Measurements from ENCODE around the gene KCTD21. TPM values are rescaled to one million over a fixed set of nuclear protein-coding genes. Genes with fewer than 3 reads are reported as not detected.

KCTD21 gene
- total and polyA plus RNA-seq, 10 of the 15 experiments (the other 5 are each of a cell fraction or from before 2014, with no cell fraction given), result 0.63 to 5.4 (median 3.6) TPM

DNA sequence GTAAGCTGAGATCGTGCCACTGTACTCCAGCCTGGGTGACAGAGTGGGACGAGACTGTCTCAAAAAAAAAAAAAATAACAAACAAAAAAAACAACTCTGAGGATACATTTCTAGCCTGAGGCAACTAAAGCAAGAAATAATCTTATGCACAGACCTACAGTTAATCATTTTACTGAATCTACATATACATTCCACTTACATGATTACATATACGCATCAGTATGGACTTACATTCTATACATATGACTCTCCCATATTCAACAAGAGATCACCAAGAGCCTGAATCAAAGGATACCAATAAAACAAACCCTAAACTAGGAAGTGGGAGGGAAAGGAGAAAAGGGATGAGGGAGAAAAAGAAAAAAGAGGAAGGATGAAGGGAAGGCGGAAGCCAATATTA is 50.1 kb downstream of the KCTD21 start:
- Histone ChIP-seq H3K79me2 (ENCODE audit: control insufficient read depth, insufficient read depth, low read length) (peaks cover 31% of the 10 kb centered on the region), H3K9me3 (replicated peaks; ENCODE audit: control insufficient read depth, insufficient read depth, low read length) (no peaks in the 10 kb centered on the region; the same call in 2 of the 3 replicates), H3K4me2 (ENCODE audit: control insufficient read depth, insufficient read depth) (peak overlapping the region; percentile 98), H3K4me1 (ENCODE audit: control insufficient read depth, insufficient read depth, low read length) (peaks cover 10% of the 10 kb centered on the region), H2AFZ (ENCODE audit: control insufficient read depth, low read depth, low read length) (no peak overlapping the region; the same call in 1 of the 2 replicates), H3K4me3 (peak overlapping the region; percentile 88), H3K9ac (ENCODE audit: control insufficient read depth, insufficient read depth, low read length) (peak overlapping the region; percentile 91; the same call in 1 of the 2 replicates), H3K36me3 (ENCODE audit: control insufficient read depth in 2 of 2, insufficient read depth in 2 of 2, low read length in 1 of 2) (peaks cover 0 to 4% of the 10 kb centered on the region in 2 experiments; a peak in 1 of 4 replicates), H3K27ac (ENCODE audit: control insufficient read depth, insufficient read depth) (peak overlapping the region; percentile 82), H4K20me1 (ENCODE audit: control insufficient read depth, insufficient read depth) (no peaks in the 10 kb centered on the region), H3K27me3 (replicated peaks in 1 of 2; ENCODE audit: control insufficient read depth in 2 of 2, insufficient read depth in 2 of 2, low read length in 1 of 2) (no peaks in the 10 kb centered on the region)
- intact Hi-C loops (cut with micrococcal nuclease; ENCODE audit: unreplicated experiment), result loop anchor here (2.0 to 5.0 kb wide), 3 partner anchors 59 to 424 kb away; partner anchors contain the start of gene NDUFC2
- ATAC-seq (no peak), DNase-seq (ENCODE audit: low read depth, low spot score) (no peak), FAIRE-seq (no peak)
- RAD21 ChIA-PET (ENCODE audit: unreplicated experiment), result interaction anchor here (1.9 to 2.1 kb wide), 3 partner anchors 51 to 143 kb away, joined by 5 to 9 read pairs (median 8); partner anchors contain the start of genes INTS4, KCTD21, NDUFC2 and USP35
- no TSS peak for BruUV-seq (replicated peaks)
- in situ Hi-C loops (cut with MboI), result no loop called here
- CTCF ChIA-PET, result interaction anchor here (1.0 to 1.5 kb wide), 3 partner anchors 9 to 90 kb away, joined by 3 to 6 read pairs (median 4); partner anchors contain the start of gene NDUFC2
- SMC1A ChIA-PET (ENCODE audit: uncharacterized antibody, unreplicated experiment), result interaction anchor here (1.3 to 3.8 kb wide), 3 partner anchors 51 to 395 kb away, joined by 3 to 21 read pairs (median 20); partner anchors contain the start of genes KCTD21, NDUFC2 and USP35
- TF ChIP-seq BRCA1 (IDR thresholded peaks at IDR 0.05; ENCODE audit: low read depth, low read length) (no peak), IKZF2 (IDR thresholded peaks at IDR 0.05) (0 out of 4 replicates have a peak, but pooled peaks of 1 of the 2 experiments have one; percentile 3)
- TF ChIP-seq, protein P1, sequence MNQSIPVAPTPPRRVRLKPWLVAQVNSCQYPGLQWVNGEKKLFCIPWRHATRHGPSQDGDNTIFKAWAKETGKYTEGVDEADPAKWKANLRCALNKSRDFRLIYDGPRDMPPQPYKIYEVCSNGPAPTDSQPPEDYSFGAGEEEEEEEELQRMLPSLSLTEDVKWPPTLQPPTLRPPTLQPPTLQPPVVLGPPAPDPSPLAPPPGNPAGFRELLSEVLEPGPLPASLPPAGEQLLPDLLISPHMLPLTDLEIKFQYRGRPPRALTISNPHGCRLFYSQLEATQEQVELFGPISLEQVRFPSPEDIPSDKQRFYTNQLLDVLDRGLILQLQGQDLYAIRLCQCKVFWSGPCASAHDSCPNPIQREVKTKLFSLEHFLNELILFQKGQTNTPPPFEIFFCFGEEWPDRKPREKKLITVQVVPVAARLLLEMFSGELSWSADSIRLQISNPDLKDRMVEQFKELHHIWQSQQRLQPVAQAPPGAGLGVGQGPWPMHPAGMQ (IDR thresholded peaks at IDR 0.05; ENCODE audit: borderline replicate concordance), result no peak
- 85% methylated on average over 4 of the region's 4 CpGs for WGBS (ENCODE audit: insufficient coverage, insufficient replicate concordance, low lambda C conversion rate, missing lambda C conversion rate)
- POLR2A ChIA-PET, result interaction anchor here (1.0 to 1.6 kb wide), 2 partner anchors 26 to 59 kb away, joined by 3 read pairs; partner anchors contain the start of gene NDUFC2

DNA sequence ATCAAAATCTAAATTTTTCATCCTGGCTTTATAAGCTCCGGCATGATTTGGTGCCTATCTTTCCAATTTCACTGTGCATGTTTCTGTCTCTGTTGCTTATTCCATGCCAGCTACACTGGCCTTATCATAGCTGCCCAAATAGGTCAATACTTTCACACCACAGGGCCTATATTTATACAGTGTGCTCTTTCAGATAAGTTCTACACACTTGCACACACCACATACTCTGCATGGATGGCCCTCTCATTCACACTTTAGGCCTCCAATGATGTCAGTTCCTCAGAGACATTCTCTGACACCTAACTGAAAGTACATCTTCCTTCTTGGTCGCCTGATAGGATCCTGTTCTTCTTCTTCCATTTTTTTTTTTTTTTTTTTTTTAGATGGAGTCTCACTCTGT is 56.0 kb downstream of the KCTD21 start:
- DNase-seq (ENCODE audit: low read depth, low spot score), result no peak
- H3K27ac ChIP-seq (ENCODE audit: control insufficient read depth, insufficient read depth), result no peak overlapping the region
- no peak overlapping the region for H3K9ac ChIP-seq (ENCODE audit: control insufficient read depth, insufficient read depth, low read length)
- peaks cover 6% of the 10 kb centered on the region for H3K79me2 ChIP-seq (ENCODE audit: control insufficient read depth, insufficient read depth, low read length)
- ChIA-PET POLR2A (interaction anchor here (1.0 to 1.5 kb wide), 3 partner anchors 13 to 54 kb away, joined by 4 to 5 read pairs (median 4); no protein-coding TSS in a partner anchor), SMC1A (ENCODE audit: uncharacterized antibody, unreplicated experiment) (interaction anchor here (0.7 to 0.9 kb wide), 2 partner anchors 13 kb away, joined by 3 read pairs; no protein-coding TSS in a partner anchor), RAD21 (ENCODE audit: unreplicated experiment) (interaction anchor here (0.7 to 1.0 kb wide), 2 partner anchors 54 to 91 kb away, joined by 3 to 4 read pairs; no protein-coding TSS in a partner anchor), CTCF (no interaction called here)
- intact Hi-C loops (cut with micrococcal nuclease; ENCODE audit: unreplicated experiment), result no loop called here
- H3K4me2 ChIP-seq (ENCODE audit: control insufficient read depth, insufficient read depth), result no peak overlapping the region
- peaks cover 0 to under 1% of the 10 kb centered on the region in 2 experiments; a peak in 2 of 4 replicates for H3K36me3 ChIP-seq (ENCODE audit: control insufficient read depth in 2 of 2, insufficient read depth in 2 of 2, low read length in 1 of 2)
- H4K20me1 ChIP-seq (ENCODE audit: control insufficient read depth, insufficient read depth), result no peaks in the 10 kb centered on the region
- in situ Hi-C loops (cut with MboI), result no loop called here
- no peaks in the 10 kb centered on the region for H3K27me3 ChIP-seq (replicated peaks in 1 of 2; ENCODE audit: control insufficient read depth in 2 of 2, insufficient read depth in 2 of 2, low read length in 1 of 2)
- FAIRE-seq, result no peak
- H3K4me3 ChIP-seq, result no peak overlapping the region
- H3K4me1 ChIP-seq (ENCODE audit: control insufficient read depth, insufficient read depth, low read length), result 0 out of 2 replicates have a peak, but pooled peaks cover 2% of the 10 kb centered on the region
- peak; percentile 65 for ATAC-seq
- H3K9me3 ChIP-seq (replicated peaks; ENCODE audit: control insufficient read depth, insufficient read depth, low read length), result no peaks in the 10 kb centered on the region
- 72% methylated on average over 2 of the region's 2 CpGs for WGBS (ENCODE audit: insufficient coverage, insufficient replicate concordance, low lambda C conversion rate, missing lambda C conversion rate)
- no TSS peak for BruUV-seq (replicated peaks)
- no peak overlapping the region for H2AFZ ChIP-seq (ENCODE audit: control insufficient read depth, low read depth, low read length)
- no peak for TF ChIP-seq ZSCAN29 (IDR thresholded peaks at IDR 0.05)
- TF ChIP-seq TCF7 (IDR thresholded peaks at IDR 0.05; ENCODE audit: borderline replicate concordance), result no peak
- TF ChIP-seq, protein P2, sequence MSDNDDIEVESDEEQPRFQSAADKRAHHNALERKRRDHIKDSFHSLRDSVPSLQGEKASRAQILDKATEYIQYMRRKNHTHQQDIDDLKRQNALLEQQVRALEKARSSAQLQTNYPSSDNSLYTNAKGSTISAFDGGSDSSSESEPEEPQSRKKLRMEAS (IDR thresholded peaks at IDR 0.05; ENCODE audit: low read depth, low read length), result no peak
- TF ChIP-seq KAT2A (conservative IDR thresholded peaks at IDR 0.05; ENCODE audit: control insufficient read depth, low read depth, low read length), result no peak
- no peak for TF ChIP-seq NFIC (IDR thresholded peaks at IDR 0.05; ENCODE audit: low read depth, low read length)
- TF ChIP-seq FOXK2 (IDR thresholded peaks at IDR 0.05), result no peak
- no peak for TF ChIP-seq NFXL1 (IDR thresholded peaks at IDR 0.05; ENCODE audit: borderline replicate concordance)
- TF ChIP-seq STAT1 (conservative IDR thresholded peaks at IDR 0.05), result no peak
- TF ChIP-seq NR2C1 (IDR thresholded peaks at IDR 0.05), result no peak
- no peak for TF ChIP-seq SIN3A (IDR thresholded peaks at IDR 0.05; ENCODE audit: low read depth, low read length)

Measured in GM12878 (cell line).